Stimulated activated naive CD8-positive, alpha-beta T cell treated with anti-CD3 and anti-CD28 coated beads, Interleukin-15, amount 100 ng/mL, for 72 hours (primary cell): Measurements from ENCODE around the gene MCF2L2.
A peak's percentile ranks its signal among the peaks of the same experiment; 100 is the strongest.

ENCODE experiments used
- ATAC-seq: fragments of 150-1000 bp; cut with Tn5 transposase; 2 replicates; pipeline ENCODE4 v1.10.0; 2021; ENCODE audit warnings: mild to moderate bottlenecking, moderate library complexity
- DNase-seq, 2 donors: peaks; one replicate each; pipeline ENCODE4 v3.0.0; 2021 to 2022
- H3K27ac Mint-ChIP-seq, 2 donors: one replicate each; pipeline ENCODE4 v1.8.0; 2022; ENCODE audit warnings: mild to moderate bottlenecking in 2 of 2, mixed read lengths in 2 of 2, moderate library complexity in 2 of 2
- H3K27me3 Mint-ChIP-seq: one replicate; pipeline ENCODE4 v1.8.0; 2022; ENCODE audit warnings: mixed read lengths
- H3K4me1 Mint-ChIP-seq: one replicate; pipeline ENCODE4 v1.8.0; 2022; ENCODE audit warnings: mild to moderate bottlenecking, mixed read lengths
- H3K4me3 Mint-ChIP-seq, 2 donors: one replicate each; pipeline ENCODE4 v1.8.0; 2022; ENCODE audit warnings: mild to moderate bottlenecking in 2 of 2, mixed read lengths in 2 of 2, moderate library complexity in 1 of 2
- H3K9me3 Mint-ChIP-seq, 2 donors: one replicate each; pipeline ENCODE4 v1.8.0; 2022; ENCODE audit warnings: mixed read lengths in 2 of 2

The MCF2L2 gene

DNA sequence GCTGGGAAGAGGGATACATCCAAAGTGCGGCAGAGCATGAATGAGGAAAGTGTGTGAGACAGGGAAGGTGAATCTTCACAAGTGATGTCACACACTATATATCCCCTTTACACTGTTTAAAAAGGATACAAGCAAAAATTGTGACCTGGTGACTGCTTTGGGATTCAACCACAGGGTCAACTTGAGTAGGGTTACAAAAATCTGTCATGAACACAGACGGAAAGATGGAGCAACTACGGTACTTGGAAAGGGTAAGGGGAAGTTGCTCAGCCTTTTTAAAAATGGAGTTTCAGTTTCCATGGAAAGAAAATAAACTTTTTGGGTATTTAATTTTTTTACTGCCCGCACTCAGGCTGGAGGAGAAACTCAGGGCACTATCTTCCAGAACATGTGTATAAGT lies 115.1 kb downstream of the MCF2L2 start:
- Mint-ChIP-seq H3K9me3 (no peaks in the 10 kb centered on the region), H3K27ac (no peak overlapping the region), H3K4me3 (no peak overlapping the region), H3K4me1 (peaks cover 10% of the 10 kb centered on the region), H3K27me3 (no peaks in the 10 kb centered on the region)
- ATAC-seq, result no peak
- no peak for DNase-seq

GRCh38 chr3:183312433-183312832 lies 116.0 kb downstream of the MCF2L2 start:
- H3K9me3 Mint-ChIP-seq, result no peaks in the 10 kb centered on the region

DNA sequence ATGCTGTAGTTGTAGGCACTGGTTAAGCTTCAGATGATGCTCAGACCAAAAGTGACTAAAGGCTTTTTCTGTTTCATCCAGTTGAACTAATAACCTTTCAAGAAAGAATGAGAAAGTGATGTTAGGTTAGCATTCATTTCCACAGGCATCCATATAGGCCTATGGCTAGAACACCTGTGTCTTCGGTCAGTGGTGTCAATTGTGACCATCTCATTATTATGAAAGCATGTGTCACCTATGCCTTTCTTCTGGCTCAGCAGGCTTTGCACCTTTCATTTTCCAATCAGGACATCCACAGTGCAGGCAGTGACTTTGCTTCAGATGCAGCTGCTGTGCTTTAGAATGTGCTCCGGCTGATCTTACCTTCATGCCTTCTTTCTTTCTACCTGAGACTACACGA lies 117.5 kb downstream of the MCF2L2 start:
- DNase-seq (no peak), ATAC-seq (no peak)
- Mint-ChIP-seq H3K27ac (no peak overlapping the region), H3K27me3 (no peaks in the 10 kb centered on the region), H3K4me3 (no peak overlapping the region), H3K9me3 (no peaks in the 10 kb centered on the region), H3K4me1 (peaks cover 30% of the 10 kb centered on the region)

More at GRCh38 chr3:183312433-183312832, 116.0 kb downstream of the MCF2L2 start:
- Mint-ChIP-seq H3K27ac (no peak overlapping the region), H3K4me3 (no peak overlapping the region), H3K4me1 (peaks cover 17% of the 10 kb centered on the region), H3K27me3 (no peaks in the 10 kb centered on the region)
- no peak for DNase-seq
- no peak for ATAC-seq

- H3K9me3 Mint-ChIP-seq, result no peaks in the 10 kb centered on the region
- DNase-seq (no peak), ATAC-seq (no peak)
- H3K27ac Mint-ChIP-seq, result no peak overlapping the region
- H3K4me3 Mint-ChIP-seq, result no peak overlapping the region
- H3K27me3 Mint-ChIP-seq, result no peaks in the 10 kb centered on the region
- H3K4me1 Mint-ChIP-seq, result peaks cover 30% of the 10 kb centered on the region
Measured at GRCh38 chr3:183309276-183309675, 119.1 kb downstream of the MCF2L2 start.

- peaks cover under 1% of the 10 kb centered on the region for H3K27me3 Mint-ChIP-seq
- no peaks in the 10 kb centered on the region for H3K9me3 Mint-ChIP-seq
- peaks cover 30% of the 10 kb centered on the region for H3K4me1 Mint-ChIP-seq
- no peak overlapping the region for H3K27ac Mint-ChIP-seq
- no peak for DNase-seq
- H3K4me3 Mint-ChIP-seq, result no peak overlapping the region
- no peak for ATAC-seq
Measured at GRCh38 chr3:183308751-183309150, 119.7 kb downstream of the MCF2L2 start.

GRCh38 chr3:183307749-183308148 lies 120.7 kb downstream of the MCF2L2 start:
- no peak for ATAC-seq
- Mint-ChIP-seq H3K4me3 (no peak overlapping the region), H3K4me1 (peaks cover 23% of the 10 kb centered on the region), H3K27me3 (peaks cover 7% of the 10 kb centered on the region), H3K9me3 (no peaks in the 10 kb centered on the region), H3K27ac (no peak overlapping the region)
- no peak for DNase-seq

- peak; percentile 12 to 47 for DNase-seq
- Mint-ChIP-seq H3K27me3 (peaks cover 7% of the 10 kb centered on the region), H3K4me1 (peaks cover 25% of the 10 kb centered on the region), H3K4me3 (peak overlapping the region; percentile 26 to 41), H3K27ac (peak overlapping the region; percentile 10 to 67), H3K9me3 (no peaks in the 10 kb centered on the region)
- peak; percentile 96 for ATAC-seq
Measured at GRCh38 chr3:183306798-183307671, 121.4 kb downstream of the MCF2L2 start.

GRCh38 chr3:183303690-183304089 lies 124.7 kb downstream of the MCF2L2 start:
- no peak for ATAC-seq
- H3K4me3 Mint-ChIP-seq, result no peak overlapping the region
- no peaks in the 10 kb centered on the region for H3K9me3 Mint-ChIP-seq
- H3K27ac Mint-ChIP-seq, result peak overlapping the region; percentile 7 to 36
- H3K4me1 Mint-ChIP-seq, result peaks cover 28% of the 10 kb centered on the region
- H3K27me3 Mint-ChIP-seq, result peaks cover 7% of the 10 kb centered on the region
- no peak for DNase-seq

GRCh38 chr3:183301937-183302580 lies 126.4 kb downstream of the MCF2L2 start:
- no peak overlapping the region for H3K4me3 Mint-ChIP-seq
- DNase-seq (no peak), ATAC-seq (peak; percentile 37)
- H3K27ac Mint-ChIP-seq, result no peak overlapping the region
- H3K27me3 Mint-ChIP-seq, result peaks cover 7% of the 10 kb centered on the region
- peaks cover 18% of the 10 kb centered on the region for H3K4me1 Mint-ChIP-seq
- H3K9me3 Mint-ChIP-seq, result no peaks in the 10 kb centered on the region

DNA sequence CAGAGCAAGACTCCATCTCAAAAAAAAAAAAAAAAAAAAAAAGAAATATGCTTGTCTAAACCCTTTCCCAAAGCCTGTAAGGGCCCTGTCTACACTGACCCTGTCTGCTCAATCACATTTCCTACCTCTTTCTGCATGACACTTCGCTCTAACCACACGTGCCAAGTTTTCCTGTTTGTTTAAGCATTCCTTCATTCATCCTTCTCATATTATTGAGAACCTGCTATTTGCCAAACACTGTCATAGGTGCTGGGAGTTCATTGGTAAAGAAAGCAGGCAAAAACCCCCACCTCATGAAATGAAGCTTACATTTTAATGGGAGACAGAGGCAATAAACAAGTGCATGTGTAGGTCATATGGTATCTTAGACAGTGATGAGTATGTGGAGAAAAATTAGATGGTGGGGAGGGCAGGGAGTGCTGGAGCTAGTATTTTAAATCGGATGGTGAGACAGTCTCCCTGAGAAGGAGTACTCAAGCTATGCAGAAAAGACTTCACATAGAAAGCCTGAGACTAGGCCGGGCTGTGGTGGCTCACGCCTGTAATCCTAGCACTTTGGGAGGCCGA lies 127.3 kb downstream of the MCF2L2 start:
- no peak overlapping the region for H3K4me3 Mint-ChIP-seq
- DNase-seq (no peak), ATAC-seq (no peak)
- peaks cover 7% of the 10 kb centered on the region for H3K27me3 Mint-ChIP-seq
- H3K9me3 Mint-ChIP-seq, result no peaks in the 10 kb centered on the region
- H3K4me1 Mint-ChIP-seq, result peaks cover 8% of the 10 kb centered on the region
- H3K27ac Mint-ChIP-seq, result no peak overlapping the region

- DNase-seq, result no peak
- no peak overlapping the region for H3K27ac Mint-ChIP-seq
- peaks cover 7% of the 10 kb centered on the region for H3K27me3 Mint-ChIP-seq
- no peak for ATAC-seq
- no peaks in the 10 kb centered on the region for H3K9me3 Mint-ChIP-seq
- H3K4me1 Mint-ChIP-seq, result peaks cover 8% of the 10 kb centered on the region
- H3K4me3 Mint-ChIP-seq, result no peak overlapping the region
Measured at GRCh38 chr3:183299976-183300375, 128.4 kb downstream of the MCF2L2 start.

- Mint-ChIP-seq H3K27ac (no peak overlapping the region), H3K4me3 (no peak overlapping the region)
- ATAC-seq, result no peak
Measured at GRCh38 chr3:183298701-183299153, 129.7 kb downstream of the MCF2L2 start.

GRCh38 chr3:183296944-183297343 lies 131.5 kb downstream of the MCF2L2 start:
- no peak for ATAC-seq
- Mint-ChIP-seq H3K4me3 (no peak overlapping the region), H3K9me3 (no peaks in the 10 kb centered on the region), H3K27me3 (no peaks in the 10 kb centered on the region), H3K27ac (no peak overlapping the region), H3K4me1 (peaks cover 2% of the 10 kb centered on the region)
- no peak for DNase-seq

More at GRCh38 chr3:183298701-183299153, 129.7 kb downstream of the MCF2L2 start:
- Mint-ChIP-seq H3K27me3 (peaks cover 6% of the 10 kb centered on the region), H3K9me3 (no peaks in the 10 kb centered on the region), H3K4me1 (peaks cover 8% of the 10 kb centered on the region)
- no peak for DNase-seq

DNA sequence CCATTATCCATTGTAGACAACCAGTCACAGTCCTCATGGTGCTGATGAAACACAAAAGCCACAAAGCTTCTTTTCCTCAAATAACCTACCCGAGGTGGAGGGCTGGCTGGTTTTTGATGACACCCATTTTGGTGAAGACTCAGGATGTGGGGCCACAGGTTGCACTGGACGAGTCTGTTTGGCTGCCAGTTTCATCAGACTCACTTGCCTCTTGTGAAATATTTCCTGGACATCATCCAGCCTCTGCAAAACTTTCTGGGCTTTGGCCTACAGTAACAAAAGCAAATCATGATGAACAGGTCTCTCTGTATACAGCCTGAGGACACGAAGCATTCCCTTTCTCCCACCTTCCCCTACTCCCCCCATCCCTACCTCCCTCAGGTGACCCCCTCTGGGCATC lies 133.2 kb downstream of the MCF2L2 start:
- Mint-ChIP-seq H3K27ac (peak overlapping the region in 1 of 2 donors; percentile 55), H3K4me3 (no peak overlapping the region)

DNA sequence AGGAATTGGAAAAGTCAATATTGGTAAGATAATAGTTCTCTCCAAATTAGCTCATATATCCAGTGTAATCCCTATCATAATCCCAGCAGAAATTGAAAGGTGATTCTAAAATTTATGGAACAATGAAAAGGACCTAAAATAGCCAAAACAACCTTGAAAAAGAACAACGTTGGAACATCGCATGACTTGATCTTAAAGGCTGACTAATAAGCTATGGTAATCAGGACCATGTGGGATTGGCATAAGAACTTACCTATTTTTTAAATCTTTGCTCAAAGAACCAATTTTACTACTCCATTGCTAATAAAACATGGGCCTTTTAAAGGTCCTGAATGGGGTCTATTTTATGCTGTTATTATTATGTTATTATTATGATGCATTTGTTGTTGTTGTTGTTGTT lies 134.5 kb downstream of the MCF2L2 start:
- DNase-seq, result no peak
- no peaks in the 10 kb centered on the region for H3K9me3 Mint-ChIP-seq
- H3K4me3 Mint-ChIP-seq, result no peak overlapping the region
- H3K4me1 Mint-ChIP-seq, result no peaks in the 10 kb centered on the region
- no peak for ATAC-seq
- no peaks in the 10 kb centered on the region for H3K27me3 Mint-ChIP-seq
- no peak overlapping the region for H3K27ac Mint-ChIP-seq

More for the DNA sequence above, 133.2 kb downstream of the MCF2L2 start:
- Mint-ChIP-seq H3K9me3 (no peaks in the 10 kb centered on the region), H3K4me1 (no peaks in the 10 kb centered on the region), H3K27me3 (no peaks in the 10 kb centered on the region)
- DNase-seq (no peak), ATAC-seq (no peak)

DNA sequence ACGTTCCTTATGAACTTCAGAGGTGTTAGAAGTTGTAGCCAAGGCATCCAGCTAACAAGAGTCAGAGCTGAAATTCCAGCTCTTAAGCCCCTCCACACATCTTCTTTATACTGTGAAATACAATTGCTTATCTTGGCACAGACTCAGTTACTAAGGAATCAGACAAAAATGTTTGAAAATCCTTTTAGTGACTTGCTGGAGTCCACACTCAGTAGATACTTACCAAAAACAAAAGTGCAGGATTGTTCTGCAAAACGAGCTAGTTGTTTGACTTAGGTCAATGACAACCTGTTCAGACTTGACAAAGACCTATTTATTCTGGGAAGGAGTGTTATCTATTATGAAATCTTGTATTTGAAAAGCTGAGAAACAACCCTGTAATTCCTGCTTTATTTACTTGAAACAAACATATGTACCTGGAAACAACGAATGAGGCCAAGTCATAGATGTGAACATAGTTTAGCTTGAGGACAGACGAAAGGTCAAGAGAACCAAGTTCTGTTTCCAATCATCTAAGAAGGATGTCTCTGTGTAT lies 136.9 kb downstream of the MCF2L2 start:
- Mint-ChIP-seq H3K27me3 (no peaks in the 10 kb centered on the region), H3K4me1 (peaks cover 12% of the 10 kb centered on the region), H3K9me3 (no peaks in the 10 kb centered on the region), H3K27ac (no peak overlapping the region), H3K4me3 (no peak overlapping the region)
- DNase-seq (no peak), ATAC-seq (no peak)
